HG03060 (cell line): Measurements from ENCODE around the gene GNL1.

Source experiments
- ATAC-seq: cut with Tn5 transposase; IDR thresholded peaks from one replicate; pipeline ENCODE4 v1.9.1; 2021; ENCODE audit warnings: low read depth, moderate number of reproducible peaks; ENCODE audit not compliant: unreplicated experiment

GNL1 gene

DNA sequence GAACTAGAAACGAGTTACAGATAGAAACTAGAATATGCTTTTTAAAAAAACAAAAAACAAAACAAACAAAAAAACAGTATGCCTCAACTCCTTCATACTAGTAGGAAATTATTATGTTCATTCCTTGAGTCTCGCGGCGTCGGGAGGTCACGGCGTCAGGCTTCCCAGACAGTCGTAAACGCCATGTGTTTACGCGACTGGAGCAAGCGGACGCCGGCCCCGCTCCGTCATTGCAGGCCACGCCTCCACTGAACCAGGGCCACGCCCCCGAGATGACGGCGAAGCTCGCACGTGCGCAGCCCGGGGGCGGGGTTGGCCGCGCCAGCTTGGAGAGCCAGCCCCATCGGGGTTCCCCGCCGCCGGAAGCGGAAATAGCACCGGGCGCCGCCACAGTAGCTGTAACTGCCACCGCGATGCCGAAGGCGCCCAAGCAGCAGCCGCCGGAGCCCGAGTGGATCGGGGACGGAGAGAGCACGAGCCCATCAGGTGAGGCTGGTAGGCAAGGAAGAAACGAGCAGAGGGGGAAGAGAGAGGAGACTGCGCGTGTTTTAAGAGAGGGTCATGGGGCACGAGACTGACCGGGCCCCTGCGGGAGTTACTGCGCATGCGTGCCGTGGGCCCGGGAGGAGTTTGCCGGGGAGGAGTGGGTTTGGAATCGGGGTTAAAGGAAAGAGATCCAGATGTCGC lies 14.9 kb upstream of the GNL1 start, which contains the start of gene ABCF1:
TSS of gene ABCF1 (plus strand) at position 368 of the 687 bp plus-strand sequence. CDS start at position 414, 46 bp downstream.
- ATAC-seq, result peak; percentile 87

DNA sequence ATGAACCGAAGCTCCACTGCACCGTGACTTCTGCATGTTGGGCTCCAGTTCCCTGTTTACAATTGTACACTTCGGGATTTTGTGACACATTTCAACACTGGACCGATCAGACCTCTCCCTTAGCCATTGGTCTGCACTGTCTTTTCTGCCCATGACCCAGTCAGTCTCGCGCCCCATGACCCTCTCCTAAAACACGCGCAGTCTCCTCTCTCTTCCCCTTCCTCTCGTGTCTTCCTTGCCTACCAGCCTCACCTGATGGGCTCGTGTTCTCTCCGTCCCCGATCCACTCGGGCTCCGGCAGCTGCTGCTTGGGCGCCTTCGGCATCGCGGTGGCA lies 14.4 kb upstream of the GNL1 start:
- ATAC-seq, result peak; percentile 10

DNA sequence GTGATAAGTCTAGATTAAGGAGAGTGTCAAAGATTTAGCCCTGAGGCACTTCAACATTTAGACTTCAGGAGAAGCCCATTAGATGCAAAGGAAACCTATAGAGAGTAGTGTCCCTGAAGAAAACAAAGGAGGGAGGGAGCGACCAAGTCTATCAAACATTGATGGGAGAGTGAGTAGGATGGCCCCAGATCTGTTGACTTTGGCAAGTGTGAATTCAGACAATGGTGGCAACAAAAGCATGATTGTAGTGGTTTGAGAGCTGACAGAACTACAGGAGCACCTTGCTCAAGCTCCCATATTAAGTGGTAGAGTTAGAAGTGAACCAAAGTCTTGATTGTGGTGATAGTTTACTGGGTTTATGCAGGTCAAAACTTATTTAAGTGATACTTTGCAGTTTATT lies 14.0 kb upstream of the GNL1 start:
- no peak for ATAC-seq

DNA sequence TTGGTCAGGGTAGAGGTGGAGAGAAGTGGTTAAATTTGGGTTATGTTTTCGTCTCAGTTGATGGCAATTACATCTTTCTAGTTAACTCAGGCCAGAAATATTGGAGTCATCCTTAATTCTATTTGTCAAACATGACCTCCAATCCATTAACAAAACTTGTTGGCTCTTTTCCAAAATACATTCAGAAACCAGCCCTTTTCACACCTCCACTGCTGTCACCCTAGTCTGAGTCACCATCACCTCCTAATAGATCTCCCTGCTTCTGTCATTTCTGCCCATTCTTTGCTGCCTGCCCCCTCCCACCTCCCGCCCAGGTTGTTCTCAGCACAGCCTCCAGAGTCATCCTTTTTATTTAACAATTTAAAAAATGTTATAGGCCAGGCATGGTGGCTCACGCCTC lies 12.0 kb upstream of the GNL1 start:
- no peak for ATAC-seq

DNA sequence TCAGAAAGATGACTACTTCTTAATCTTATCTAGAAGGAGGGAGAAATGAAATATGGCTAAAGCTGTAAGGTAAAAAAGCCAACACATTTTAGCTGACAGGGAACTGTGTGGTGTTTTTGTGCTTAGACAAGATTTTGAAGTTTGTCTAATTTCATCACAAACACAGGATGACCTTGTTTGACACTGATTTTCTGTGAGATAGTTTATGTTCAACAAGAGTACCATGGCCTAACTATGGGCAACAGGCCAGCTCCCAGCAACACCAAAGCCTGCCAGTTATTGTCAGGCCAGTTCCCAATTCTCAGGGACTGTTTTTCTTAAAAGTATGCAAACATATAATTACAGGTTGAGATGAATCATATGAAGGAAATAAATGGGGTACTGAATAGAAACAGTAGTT lies 9.5 kb upstream of the GNL1 start:
- no peak for ATAC-seq

DNA sequence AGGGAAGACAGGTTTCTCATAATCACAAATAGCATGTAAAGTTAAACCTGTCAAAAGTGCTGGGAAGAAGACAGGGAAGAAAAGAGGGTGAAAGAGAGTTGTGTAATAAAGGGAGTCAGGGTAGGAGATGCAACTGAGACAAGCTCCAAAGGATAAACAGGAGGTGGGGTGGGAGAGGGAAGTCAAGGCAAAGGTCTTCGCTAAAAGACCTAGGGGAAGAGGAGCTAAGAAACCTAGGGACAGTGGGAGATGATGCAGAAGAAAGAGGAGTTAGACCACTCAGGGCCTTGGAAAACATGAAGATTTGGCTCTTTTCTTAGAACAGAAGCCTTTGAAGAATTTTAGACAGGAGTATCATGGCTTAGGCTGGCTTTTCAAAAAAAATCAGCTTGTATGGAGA lies 7.8 kb upstream of the GNL1 start:
- ATAC-seq, result no peak

DNA sequence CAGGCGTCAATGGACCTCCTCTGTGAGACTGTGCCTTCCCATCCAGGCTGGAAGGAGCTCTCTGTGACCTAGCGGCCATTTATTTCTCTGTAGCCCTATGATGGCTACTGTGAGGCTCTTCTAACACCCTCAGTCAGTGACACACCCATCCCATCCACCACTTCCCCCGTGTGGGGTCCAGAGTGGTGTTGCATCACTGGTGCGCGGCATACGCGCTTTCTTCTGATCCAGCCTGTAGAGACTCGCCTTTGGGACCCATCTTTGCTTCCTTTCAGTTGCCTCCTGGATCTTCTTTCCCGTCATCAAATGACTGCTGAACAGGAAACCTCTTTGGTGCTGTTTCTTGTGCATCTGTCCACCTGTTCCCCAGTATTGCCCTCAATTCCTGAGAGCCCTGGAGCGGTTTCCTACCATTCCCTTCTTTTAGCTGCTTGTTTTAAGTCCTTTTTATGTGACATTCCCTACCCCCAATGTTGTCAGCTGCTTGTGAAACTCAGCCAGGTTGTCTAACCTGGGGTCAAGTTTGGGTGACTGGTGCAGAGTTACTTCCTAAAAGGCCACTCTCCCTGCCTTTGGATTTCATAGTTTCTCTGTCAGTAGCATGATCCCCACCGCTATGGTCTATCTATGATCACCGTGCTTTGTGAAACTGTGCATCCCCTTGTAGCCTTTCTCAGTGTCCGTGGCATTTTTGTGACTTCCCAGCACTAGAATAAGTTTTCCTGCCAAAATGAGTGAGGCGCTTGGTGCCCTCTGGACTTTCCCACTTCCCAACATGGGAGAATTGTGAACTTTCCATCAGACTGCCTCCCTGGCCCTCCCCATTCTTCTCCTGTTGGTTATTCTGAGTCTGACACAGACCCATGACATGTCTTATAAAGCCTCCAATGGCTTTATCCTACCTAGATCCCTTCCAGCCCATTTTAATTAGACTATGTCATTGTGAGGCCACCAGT lies 6.5 kb upstream of the GNL1 start:
- no peak for ATAC-seq

DNA sequence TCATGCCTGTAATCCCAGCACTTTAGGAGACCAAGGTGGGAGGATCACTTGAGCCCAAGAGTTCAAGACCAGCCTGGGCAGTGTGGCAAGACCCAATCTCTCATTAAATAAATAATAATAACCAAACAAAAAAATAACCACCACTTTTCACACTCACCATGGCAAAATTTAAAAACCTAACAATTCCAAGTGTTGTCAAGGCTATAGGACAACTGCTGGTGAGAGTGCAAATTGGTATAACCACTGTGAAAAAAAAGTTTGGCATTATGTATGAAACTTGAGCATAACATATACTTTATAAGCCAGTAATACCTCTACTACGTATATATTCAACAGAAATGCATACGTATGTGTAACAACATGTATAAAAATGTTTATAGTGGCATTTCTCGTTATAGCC lies 4.6 kb upstream of the GNL1 start:
- ATAC-seq, result no peak

DNA sequence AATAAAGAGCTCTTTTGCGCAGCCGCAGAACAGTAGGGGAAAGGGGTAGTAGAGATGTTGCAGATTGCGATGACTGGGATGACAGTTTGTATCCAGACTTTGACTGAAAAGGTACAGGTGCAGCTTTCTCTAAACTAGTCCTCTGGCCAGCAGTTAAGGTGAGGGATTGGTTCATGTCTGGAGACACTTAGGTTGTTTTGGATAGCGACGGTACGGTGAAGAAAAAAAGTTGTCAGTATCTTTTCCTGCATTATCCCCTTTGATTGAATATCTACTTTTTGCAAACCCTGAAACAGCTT lies 1.3 kb upstream of the GNL1 start:
- no peak for ATAC-seq

DNA sequence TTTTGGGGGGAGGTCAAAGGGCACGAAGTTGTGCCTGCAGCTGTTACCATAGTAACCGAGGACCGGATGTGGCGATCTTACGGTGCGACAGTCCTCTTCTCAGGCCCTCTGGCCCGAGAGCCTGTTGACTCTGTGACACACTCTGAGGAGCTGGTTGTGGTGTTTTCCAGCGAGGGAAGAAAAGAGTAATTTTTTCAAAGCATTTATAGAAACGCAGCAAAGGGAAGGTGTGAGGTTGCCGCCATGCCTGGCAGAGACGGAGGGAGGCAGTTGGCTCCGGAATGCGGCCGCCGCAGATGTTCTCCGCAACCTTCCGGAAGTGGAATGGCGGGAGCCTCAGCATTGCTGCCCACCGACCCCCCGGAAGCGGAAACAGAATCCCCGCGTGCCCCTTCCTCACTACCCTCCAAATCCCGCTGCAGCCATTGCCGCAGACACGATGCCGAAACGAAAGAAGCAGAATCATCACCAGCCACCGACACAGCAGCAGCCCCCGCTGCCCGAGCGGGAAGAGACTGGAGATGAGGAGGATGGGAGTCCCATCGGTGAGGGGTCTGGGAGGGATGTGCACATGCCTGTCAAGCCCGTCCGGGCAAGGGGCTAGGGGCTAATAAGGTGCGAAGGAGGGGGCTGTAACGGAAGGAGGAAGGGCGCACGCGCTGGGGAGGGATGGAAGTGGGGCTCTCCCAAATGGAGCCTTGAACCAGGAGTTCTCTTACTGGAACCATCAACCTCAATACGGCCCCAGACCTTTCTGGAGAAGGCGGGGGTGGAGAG lies 805 bp upstream of the GNL1 start, which contains the start of gene PRR3:
TSS of gene PRR3 (plus strand) at position 390 of the 777 bp plus-strand sequence. CDS start at position 440, 50 bp downstream.
- ATAC-seq, result peak; percentile 41

DNA sequence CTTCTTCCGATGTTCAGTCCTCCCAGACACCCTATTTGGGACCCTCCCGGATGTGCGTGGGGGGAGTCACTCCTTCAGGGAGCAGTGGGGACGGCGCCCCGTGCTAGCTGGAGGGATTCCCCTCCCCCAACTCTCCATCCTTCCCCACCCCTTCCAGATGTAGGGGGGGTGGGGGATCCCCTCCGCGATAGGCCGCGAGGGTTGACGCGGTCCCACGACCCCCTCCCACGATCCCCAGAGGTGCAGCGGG lies 548 bp downstream of the GNL1 start:
- no peak for ATAC-seq

DNA sequence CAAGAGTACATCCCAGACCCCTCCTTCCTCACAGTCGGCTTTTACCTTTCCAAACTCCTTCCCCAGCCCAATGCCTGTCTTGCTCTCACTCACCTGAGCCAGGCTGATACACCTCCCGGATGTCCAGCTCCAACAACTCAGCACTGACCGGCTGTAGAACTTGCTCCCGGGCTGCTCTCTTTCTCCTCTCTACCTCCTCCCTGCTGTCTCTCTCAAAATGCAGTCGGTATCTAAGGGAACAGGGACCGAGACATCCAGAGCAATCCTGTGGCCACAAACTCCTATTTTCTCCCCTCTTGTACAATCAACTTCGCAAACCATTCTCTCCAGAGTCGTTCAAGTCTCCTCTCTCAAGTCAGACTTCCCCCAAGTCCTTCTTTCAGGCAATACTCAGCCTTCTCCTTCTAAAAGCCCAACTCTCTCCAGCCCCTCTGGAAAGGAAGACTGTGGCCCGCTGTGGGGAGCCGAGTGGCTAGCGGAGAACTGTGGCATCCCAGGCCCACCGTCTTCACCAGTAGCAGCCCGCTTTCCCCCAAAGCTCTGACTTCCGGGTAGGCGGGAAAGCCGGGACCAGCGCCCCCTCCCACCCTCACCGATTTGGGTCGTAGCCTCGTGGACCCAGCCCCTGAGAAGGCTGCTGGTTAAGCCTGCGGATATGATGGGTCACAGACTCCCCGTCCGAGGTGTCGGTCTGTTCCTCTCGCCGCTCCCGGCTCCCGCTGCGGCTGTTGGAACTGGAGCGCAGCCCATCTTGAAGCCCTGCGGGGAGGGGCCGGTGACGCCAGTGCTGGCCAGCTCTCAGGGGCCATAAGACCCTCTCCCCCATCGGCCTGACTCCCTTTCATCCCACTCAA lies 1.1 kb downstream of the GNL1 start:
- ATAC-seq, result no peak

DNA sequence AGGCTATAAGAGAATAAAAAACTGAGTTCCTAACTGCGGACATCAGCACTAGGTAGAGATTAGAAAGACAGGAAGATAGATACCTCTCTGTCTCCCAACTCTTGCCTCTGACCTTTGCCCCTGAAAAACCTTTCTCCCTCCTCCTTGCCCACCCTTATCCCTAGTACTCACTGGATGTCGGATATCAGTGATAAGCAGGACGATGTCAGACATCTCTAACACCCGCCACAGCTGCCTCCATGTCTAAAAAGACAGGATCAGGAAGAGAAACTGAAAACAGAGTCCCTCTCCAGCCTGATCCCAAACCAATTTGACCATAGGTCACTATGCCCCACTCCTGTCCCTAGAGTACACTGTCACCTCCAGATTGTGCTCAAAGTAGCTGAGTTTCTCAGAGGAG lies 1.9 kb downstream of the GNL1 start:
- no peak for ATAC-seq

DNA sequence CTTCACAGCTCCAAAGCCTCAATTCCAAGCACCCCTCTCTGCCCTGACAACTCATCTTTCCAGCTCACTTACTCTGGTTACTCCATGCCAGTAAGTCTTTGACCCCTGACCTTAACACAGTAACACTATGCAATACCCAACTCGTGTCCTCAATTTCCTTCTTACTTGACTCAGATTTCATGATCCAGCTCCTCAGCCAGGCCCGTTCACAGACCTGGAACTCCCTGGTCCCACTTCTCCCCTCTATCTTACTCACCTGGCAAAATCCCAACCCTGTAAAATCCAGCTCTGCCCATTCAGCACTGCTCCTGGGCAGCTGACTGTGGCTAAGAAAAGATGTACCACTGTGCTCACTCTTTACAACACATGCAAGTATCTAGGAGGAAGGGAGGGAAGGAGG lies 7.9 kb downstream of the GNL1 start:
- no peak for ATAC-seq

DNA sequence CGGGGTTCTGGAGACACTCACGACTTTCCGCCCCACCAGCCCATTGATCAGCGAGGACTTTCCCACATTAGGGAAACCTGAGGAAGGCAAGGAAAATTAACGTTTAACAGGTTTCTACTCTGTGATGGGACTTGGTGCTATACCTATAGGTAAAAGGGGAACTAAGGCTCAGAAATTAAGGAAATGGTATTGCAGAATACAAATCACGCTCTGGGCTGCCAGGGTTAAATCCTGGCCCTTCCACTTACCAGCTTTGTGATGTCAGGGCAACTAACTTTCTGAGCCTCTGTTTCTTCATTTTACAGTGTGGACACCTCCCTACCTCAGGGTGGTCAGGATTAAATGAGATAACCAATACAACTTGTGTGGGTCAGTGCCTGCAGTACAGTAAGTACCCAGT lies 8.8 kb downstream of the GNL1 start:
- ATAC-seq, result no peak

DNA sequence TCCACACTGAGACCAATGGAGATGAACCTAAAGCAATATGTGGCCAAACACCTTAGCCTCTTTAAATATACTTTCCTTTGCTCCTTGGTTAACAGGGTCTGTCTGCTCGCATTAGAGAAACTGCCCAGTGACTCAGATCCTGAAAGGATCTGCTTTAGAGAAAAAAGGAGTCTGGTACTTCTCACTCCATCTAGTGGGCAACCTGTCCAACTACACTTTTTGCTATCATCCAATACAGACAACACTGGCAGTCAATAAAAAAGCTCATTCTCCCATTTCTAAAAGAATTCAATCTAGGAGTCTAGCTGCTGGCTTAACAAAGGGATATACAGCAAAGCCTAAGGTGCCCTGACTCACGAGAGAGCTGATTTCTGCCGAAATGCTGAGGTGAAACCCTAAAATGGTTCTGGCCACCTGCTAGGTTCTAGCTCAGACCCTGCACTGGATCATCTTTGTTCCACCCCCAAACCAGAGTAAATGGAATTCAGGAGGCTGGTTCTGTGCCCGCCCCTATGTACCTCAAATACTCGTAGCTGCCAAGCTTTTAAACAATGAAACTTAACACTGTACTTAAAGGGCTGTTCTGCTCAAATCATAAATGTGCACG lies 11.5 kb downstream of the GNL1 start:
- ATAC-seq, result no peak

DNA sequence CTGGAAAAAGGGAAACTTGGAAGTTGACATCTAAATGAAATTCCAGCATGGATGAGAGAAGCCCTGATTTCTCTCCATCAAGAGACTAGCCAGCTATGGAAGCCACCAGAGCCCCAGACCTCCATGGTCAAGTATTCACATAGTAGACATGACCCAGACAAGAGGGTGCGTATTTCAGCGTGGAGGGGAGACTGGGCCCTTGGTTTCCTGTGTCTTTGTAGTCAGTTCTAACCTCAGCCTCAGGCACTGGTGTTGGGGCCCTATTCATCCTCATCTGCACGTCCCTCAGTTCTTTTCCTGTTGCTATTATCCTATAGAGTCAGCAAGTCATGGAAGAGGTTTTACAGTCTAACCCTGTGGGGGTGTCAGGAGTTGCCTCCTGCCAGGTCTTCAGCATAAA lies 12.5 kb downstream of the GNL1 start:
- ATAC-seq, result no peak

DNA sequence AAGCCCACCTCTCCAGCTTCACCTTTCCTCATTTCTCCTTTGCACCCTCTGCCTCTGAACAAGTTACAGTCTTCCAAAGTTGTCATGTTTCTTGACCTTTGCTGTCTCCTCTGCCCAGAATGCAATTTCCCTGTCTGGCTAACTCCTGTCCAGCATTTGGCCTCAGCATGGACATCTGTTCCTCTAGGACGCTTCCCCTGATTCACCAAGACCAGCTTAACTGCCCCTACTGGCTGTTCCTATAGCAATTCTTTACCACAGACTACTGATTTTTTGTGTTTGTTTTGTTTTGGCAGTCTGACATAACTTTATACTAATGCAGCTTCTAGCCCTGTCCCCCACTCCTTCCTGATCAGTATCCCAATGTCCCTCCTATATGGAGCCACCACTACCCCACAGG lies 13.4 kb downstream of the GNL1 start:
- ATAC-seq, result no peak

DNA sequence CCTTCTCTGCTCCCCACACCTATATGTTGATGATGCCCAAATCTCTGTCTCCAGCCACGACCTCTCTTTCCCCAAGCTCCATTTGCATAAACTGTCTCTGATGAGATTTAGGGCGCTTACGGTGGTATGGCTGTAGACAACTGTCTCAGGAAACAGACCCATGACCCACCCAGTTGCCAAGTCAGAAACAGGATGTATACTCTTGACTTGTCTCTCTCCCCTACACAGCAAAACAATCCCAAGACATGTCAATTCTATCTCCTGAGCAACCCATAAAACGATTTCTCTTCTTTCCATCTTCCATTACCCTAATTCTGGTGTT lies 13.9 kb downstream of the GNL1 start:
- no peak for ATAC-seq
